H9 (cell line): Measurements from ENCODE around the gene C19orf25. TPM values are rescaled to one million over a fixed set of nuclear protein-coding genes. Genes with fewer than 3 reads are reported as not detected.

Experiments used
- DNase-seq: peaks from one replicate; pipeline ENCODE4 v3.0.0-alpha.2; 2017
- H2AFZ ChIP-seq: one replicate; pipeline ENCODE4 v1.6.1; 2013; ENCODE audit warnings: mild to moderate bottlenecking, low read length, control low read depth, moderate library complexity
- H2AK5ac ChIP-seq: 2 replicates; pipeline ENCODE4 v1.6.1; 2013; ENCODE audit warnings: low read length, control low read depth, mixed read lengths; ENCODE audit not compliant: insufficient read length
- H2BK120ac ChIP-seq: one replicate; pipeline ENCODE4 v1.6.1; 2013; ENCODE audit warnings: low read depth, mild to moderate bottlenecking, low read length, control low read depth, inconsistent platforms; ENCODE audit not compliant: poor library complexity, severe bottlenecking
- H2BK12ac ChIP-seq: 2 replicates; pipeline ENCODE4 v1.6.1; 2013; ENCODE audit warnings: low read length, control low read depth, mixed read lengths, low read depth; ENCODE audit not compliant: insufficient read length
- H2BK15ac ChIP-seq: 2 replicates; pipeline ENCODE4 v1.6.1; 2013; ENCODE audit warnings: low read depth, low read length, control low read depth
- H2BK20ac ChIP-seq: one replicate; pipeline ENCODE4 v1.6.1; 2013; ENCODE audit warnings: low read depth, mild to moderate bottlenecking, low read length, control low read depth, inconsistent platforms; ENCODE audit not compliant: poor library complexity, severe bottlenecking
- H2BK5ac ChIP-seq: 2 replicates; pipeline ENCODE4 v1.6.1; 2013; ENCODE audit warnings: low read length, control low read depth, mixed read lengths; ENCODE audit not compliant: insufficient read length
- H3K14ac ChIP-seq: 2 replicates; pipeline ENCODE4 v1.6.1; 2013; ENCODE audit warnings: low read length, control low read depth; ENCODE audit not compliant: insufficient read depth
- H3K18ac ChIP-seq: 2 replicates; pipeline ENCODE4 v1.6.1; 2013; ENCODE audit warnings: low read depth, mild to moderate bottlenecking, mixed read lengths, low read length, control low read depth; ENCODE audit not compliant: insufficient read length
- H3K23ac ChIP-seq: 2 replicates; pipeline ENCODE4 v1.6.1; 2013; ENCODE audit warnings: low read length, control low read depth, mixed read lengths, low read depth; ENCODE audit not compliant: insufficient read length
- H3K23me2 ChIP-seq: 2 replicates; pipeline ENCODE4 v1.6.1; 2013; ENCODE audit warnings: low read depth, mild to moderate bottlenecking, mixed read lengths, low read length, control low read depth; ENCODE audit not compliant: insufficient read length, poor library complexity, severe bottlenecking
- H3K27ac ChIP-seq: 2 replicates; pipeline ENCODE4 v1.5.1; 2013; ENCODE audit warnings: low read length, control low read depth, mixed read lengths, low read depth; ENCODE audit not compliant: insufficient read length
- H3K27me3 ChIP-seq: 2 replicates; pipeline ENCODE4 v1.6.1; 2013; ENCODE audit warnings: low read length, control low read depth, inconsistent platforms; ENCODE audit not compliant: insufficient read depth
- H3K4ac ChIP-seq: 2 replicates; pipeline ENCODE4 v1.6.1; 2013; ENCODE audit warnings: low read depth, mild to moderate bottlenecking, control low read depth, inconsistent platforms, low read length, moderate library complexity
- H3K4me1 ChIP-seq: 2 replicates; pipeline ENCODE4 v1.6.1; 2013; ENCODE audit warnings: low read length, control low read depth, inconsistent platforms; ENCODE audit not compliant: insufficient read depth
- H3K4me2 ChIP-seq: 2 replicates; pipeline ENCODE4 v1.6.1; 2013; ENCODE audit warnings: low read length, control low read depth, mixed read lengths; ENCODE audit not compliant: insufficient read length, insufficient read depth
- H3K56ac ChIP-seq: 2 replicates; pipeline ENCODE4 v1.6.1; 2013; ENCODE audit warnings: low read depth, mild to moderate bottlenecking, mixed read lengths, low read length, control low read depth; ENCODE audit not compliant: insufficient read length
- H3K79me1 ChIP-seq: 2 replicates; pipeline ENCODE4 v1.6.1; 2013; ENCODE audit warnings: low read depth, mild to moderate bottlenecking, moderate library complexity, low read length, control low read depth, inconsistent platforms; ENCODE audit not compliant: insufficient read depth, poor library complexity, severe bottlenecking
- H3K79me2 ChIP-seq: 2 replicates; pipeline ENCODE4 v1.6.1; 2013; ENCODE audit warnings: low read length, control low read depth, inconsistent platforms; ENCODE audit not compliant: insufficient read depth
- H3K9ac ChIP-seq: 2 replicates; pipeline ENCODE4 v1.6.1; 2013; ENCODE audit warnings: low read length, control low read depth, mixed read lengths; ENCODE audit not compliant: insufficient read length; ENCODE audit errors: extremely low read depth
- H3K9me3 ChIP-seq: one replicate; pipeline ENCODE4 v1.6.1; 2013; ENCODE audit warnings: low read depth, low read length, inconsistent platforms; ENCODE audit not compliant: control insufficient read depth
- H3T11ph ChIP-seq: one replicate; pipeline ENCODE4 v1.6.1; 2013; ENCODE audit warnings: mild to moderate bottlenecking, low read length, control low read depth, inconsistent platforms
- H4K20me1 ChIP-seq: one replicate; pipeline ENCODE4 v1.6.1; 2013; ENCODE audit not compliant: control insufficient read depth, insufficient read length, insufficient read depth
- H4K5ac ChIP-seq: 2 replicates; pipeline ENCODE4 v1.6.1; 2013; ENCODE audit warnings: low read depth, mild to moderate bottlenecking, mixed read lengths, low read length, control low read depth; ENCODE audit not compliant: insufficient read length
- H4K8ac ChIP-seq: replicated peaks from 2 replicates; pipeline ENCODE4 v1.6.1; 2013; ENCODE audit warnings: low read length, control low read depth, mixed read lengths, low read depth; ENCODE audit not compliant: insufficient read length
- H4K91ac ChIP-seq: 2 replicates; pipeline ENCODE4 v1.6.1; 2013; ENCODE audit warnings: low read depth, mild to moderate bottlenecking, moderate library complexity, mixed read lengths, low read length, control low read depth; ENCODE audit not compliant: insufficient read length
- H3K27ac Mint-ChIP-seq, 3 experiments: 2 replicates in 2 of 3; 3 replicates in 1 of 3; pipeline ENCODE4 v1.8.0; 2020 to 2021; ENCODE audit warnings: mixed read lengths in 3 of 3, mild to moderate bottlenecking in 1 of 3, moderate library complexity in 1 of 3
- H3K27me3 Mint-ChIP-seq: 2 replicates; pipeline ENCODE4 v1.8.0; 2021; ENCODE audit warnings: low read depth, mild to moderate bottlenecking, moderate library complexity, mixed read lengths
- H3K36me3 Mint-ChIP-seq, 3 experiments: 2 replicates in 2 of 3; 3 replicates in 1 of 3; pipeline ENCODE4 v1.8.0; 2020 to 2021; ENCODE audit warnings: low read depth in 3 of 3, mixed read lengths in 3 of 3; ENCODE audit not compliant: insufficient read depth in 1 of 3
- H3K4me1 Mint-ChIP-seq, 2 experiments: 2 replicates each; pipeline ENCODE4 v1.8.0; 2020; ENCODE audit warnings: mixed read lengths in 2 of 2
- H3K4me3 Mint-ChIP-seq, 2 experiments: 2 replicates in 1 of 2; 3 replicates in 1 of 2; pipeline ENCODE4 v1.8.0; 2020 to 2021; ENCODE audit warnings: mild to moderate bottlenecking in 2 of 2, mixed read lengths in 2 of 2, moderate library complexity in 1 of 2
- H3K9me3 Mint-ChIP-seq, 2 experiments: 2 replicates in 1 of 2; 3 replicates in 1 of 2; pipeline ENCODE4 v1.8.0; 2020; ENCODE audit warnings: mild to moderate bottlenecking in 2 of 2, mixed read lengths in 2 of 2, moderate library complexity in 1 of 2
- CTCF ChIP-seq: fragments of 200-600 bp; sonication (generic); conservative IDR thresholded peaks from 3 replicates; pipeline ENCODE4 v1.8.0; 2021; ENCODE audit warnings: antibody characterized with exemption, mild to moderate bottlenecking
- WGBS: extraction: QIAGEN DNeasy Blood & Tissue Kit; methylation state at CpG from one replicate; pipeline ENCODE4 v1.1.7; 2013; ENCODE audit warnings: missing lambda C conversion rate, low lambda C conversion rate, mixed read lengths; ENCODE audit not compliant: insufficient read length; ENCODE audit errors: extremely low coverage; 5-methylcytosine and 5-hydroxymethylcytosine counted together
- total RNA-seq: library from RNA; stranded (reverse); gene quantifications from 2 replicates; pipeline ENCODE4 v1.2.1, GENCODE V29; 2021

The C19orf25 gene
- total RNA-seq, 1 experiment from 2014 or later, result 36.8 TPM

- Histone ChIP-seq H2BK5ac (no peak overlapping the region), H3K18ac (no peak overlapping the region), H3K23ac (no peak overlapping the region), H4K8ac (no peak overlapping the region), H2BK120ac (no peak overlapping the region), H3K14ac (no peak overlapping the region; the same call in 1 of the 2 replicates), H3K79me2 (no peaks in the 10 kb centered on the region), H2AK5ac (no peak overlapping the region), H3K4me1 (no peaks in the 10 kb centered on the region; the same call in 1 of the 2 replicates), H3K27ac (no peak overlapping the region), H3K23me2 (peaks cover 8% of the 10 kb centered on the region), H2BK12ac (no peak overlapping the region), H3T11ph (no peak overlapping the region), H3K4me2 (no peak overlapping the region), H3K4ac (no peak overlapping the region), H4K20me1 (no peaks in the 10 kb centered on the region), H4K5ac (no peak overlapping the region), H3K56ac (no peak overlapping the region), H3K27me3 (no peaks in the 10 kb centered on the region; the same call in 1 of the 2 replicates), H2AFZ (no peak overlapping the region), H4K91ac (no peak overlapping the region), H2BK20ac (no peak overlapping the region), H3K9ac (no peak overlapping the region), H2BK15ac (no peak overlapping the region), H3K9me3 (no peaks in the 10 kb centered on the region), H3K79me1 (no peaks in the 10 kb centered on the region)
- no peaks in the 10 kb centered on the region for H3K9me3 Mint-ChIP-seq
- H3K4me1 Mint-ChIP-seq, result peaks cover 7 to 19% of the 10 kb centered on the region in 2 experiments
- peaks cover 0 to 13% (median 5%) of the 10 kb centered on the region in 3 experiments; a peak in 2 of 7 replicates for H3K36me3 Mint-ChIP-seq
- peak; percentile 42; the same call in 1 of the 3 replicates for TF ChIP-seq CTCF
- H3K4me3 Mint-ChIP-seq, result no peak overlapping the region
- H3K27ac Mint-ChIP-seq, result no peak overlapping the region
- peaks cover 67% of the 10 kb centered on the region for H3K27me3 Mint-ChIP-seq
- peak; percentile 76 for DNase-seq
- WGBS, result no CpG with 5 or more reads among the region's 48 CpGs
These were observed 21.8 kb downstream of the C19orf25 start for GRCh38 chr19:1457031-1457739.
